HepG2 (cell line): ENCODE data around the gene FRAS1. TPM values are rescaled to one million over a fixed set of nuclear protein-coding genes. Genes with fewer than 3 reads are reported as not detected.

Experiments
- ATAC-seq: fragments of 200-7000 bp; cut with Tn5 transposase; 3 replicates; pipeline ENCODE4 v1.9.1; 2020; ENCODE audit warnings: mild to moderate bottlenecking, moderate library complexity
- BruUV-seq: library from RNA; stranded (reverse); fragments of 400-500 nt; replicated peaks from 2 replicates; lab custom pipeline; 2021; lab: Mats Ljungman, UMichigan
- CTCF ChIA-PET: fragments of 300-600 bp; formaldehyde crosslinking; extraction: SDS; loops from one replicate; lab custom pipeline; 2021; ENCODE audit warnings: low total read pairs, inconsistent platforms, low intra/inter-chr PET ratio; lab: Yijun Ruan, JAX
- POLR2A ChIA-PET: fragments of 350-600 bp; sonication (Branson Sonifier 250); formaldehyde crosslinking; loops from one replicate; lab custom pipeline; 2020; ENCODE audit warnings: antibody characterized with exemption, inconsistent platforms; lab: Yijun Ruan, JAX
- DNase-seq: peaks from one replicate; pipeline ENCODE4 v3.0.0-alpha.2; 2015; ENCODE audit warnings: low spot score
- FAIRE-seq: peaks from 3 replicates; lab custom pipeline; 2011; peaks lifted over from hg19 to GRCh38; lab: Jason Lieb, UNC
- H2AFZ ChIP-seq: one replicate; pipeline ENCODE4 v1.6.1; 2011; ENCODE audit warnings: low read length, inconsistent platforms
- H3K27ac ChIP-seq: fragments of 300-600 bp; 3 replicates; pipeline ENCODE4 v1.8.0; 2011; ENCODE audit warnings: mixed run types, mild to moderate bottlenecking, mixed read lengths, low read length, inconsistent platforms; ENCODE audit not compliant: insufficient read depth; ENCODE audit errors: extremely low read length
- H3K27me3 ChIP-seq, 2 experiments: fragments of 200-600 bp in 1 of 2; 2 replicates in 1 of 2; 3 replicates in 1 of 2; pipeline versions ENCODE4 v1.6.0 to v1.8.0; 2011; ENCODE audit warnings: low read length in 2 of 2, mild to moderate bottlenecking in 2 of 2, moderate library complexity in 2 of 2, inconsistent platforms in 1 of 2; ENCODE audit not compliant: insufficient read depth in 2 of 2, control insufficient read depth in 1 of 2
- H3K36me3 ChIP-seq, 2 experiments: fragments of 200-600 bp in 1 of 2; replicated peaks in 1 of 2; 2 replicates in 1 of 2; 3 replicates in 1 of 2; pipeline versions ENCODE4 v1.5.1 to v1.8.0; 2011; ENCODE audit warnings: low read length in 2 of 2, inconsistent platforms in 1 of 2; ENCODE audit not compliant: insufficient read depth in 2 of 2, control insufficient read depth in 1 of 2
- H3K4me1 ChIP-seq: 2 replicates; pipeline ENCODE4 v1.5.1; 2012; ENCODE audit warnings: low read length, inconsistent platforms; ENCODE audit not compliant: insufficient read depth
- H3K4me2 ChIP-seq: 2 replicates; pipeline ENCODE4 v1.6.0; 2011; ENCODE audit warnings: low read depth, low read length, inconsistent platforms
- H3K4me3 ChIP-seq, 3 experiments: fragments of 200-600 bp in 1 of 3; sonication (generic), shearing (Covaris generic) in 1 of 3; replicated peaks in 1 of 3; 2 replicates each; pipeline ENCODE4 v1.5.1; 2011 to 2016; ENCODE audit warnings: low read length in 3 of 3, inconsistent platforms in 2 of 3, low read depth in 2 of 3, mild to moderate bottlenecking in 2 of 3, control low read depth in 1 of 3, mixed read lengths in 1 of 3; ENCODE audit not compliant: insufficient read depth in 1 of 3
- H3K79me2 ChIP-seq: one replicate; pipeline ENCODE4 v1.6.1; 2011; ENCODE audit warnings: low read length, inconsistent platforms; ENCODE audit not compliant: insufficient read depth
- H3K9ac ChIP-seq: 2 replicates; pipeline ENCODE4 v1.6.0; 2011; ENCODE audit warnings: mild to moderate bottlenecking, low read depth, low read length, inconsistent platforms; ENCODE audit not compliant: insufficient read depth
- H3K9me3 ChIP-seq: 2 replicates; pipeline ENCODE4 v1.5.1; 2012; ENCODE audit warnings: mild to moderate bottlenecking, low read length
- H4K20me1 ChIP-seq: 2 replicates; pipeline ENCODE4 v1.6.0; 2011; ENCODE audit warnings: inconsistent platforms, mild to moderate bottlenecking, low read length, moderate library complexity; ENCODE audit not compliant: insufficient read depth
- GZF1 ChIP-seq: sonication (generic); formaldehyde crosslinking; IDR thresholded peaks from 2 replicates; pipeline ENCODE4 v1.5.1; 2020; ENCODE audit warnings: mild to moderate bottlenecking, missing genetic modification reagents
- WGBS: methylation state at CpG from one replicate; pipeline ENCODE4 v1.1.6; 2017; ENCODE audit warnings: low lambda C conversion rate; 5-methylcytosine and 5-hydroxymethylcytosine counted together
- in situ Hi-C: cut with HindIII; loops from 2 replicates; pipeline ENCODE4 v1.10.0; 2017; ENCODE audit warnings: low pct_unique_long_range_greater_than_20kb; ENCODE audit not compliant: extremely low pct_ligation_motif_present
- intact Hi-C: fragments of 100-400 bp; cut with micrococcal nuclease; formaldehyde crosslinking; loops from one replicate; pipeline ENCODE4 v1.10.0; 2022; ENCODE audit not compliant: unreplicated experiment
- polyA plus RNA-seq, 8 experiments: library from polyadenylated mRNA; depleted of rRNA in 3 of 8; stranded (reverse) in 7 of 8; unstranded in 1 of 8; fragments of >200 nt; fragmentation: Illumina TruSeq in 4 of 8; extraction: Trizol in 4 of 8; gene quantifications; 2 replicates each; pipeline versions ENCODE4 v1.2.1 to v1.2.3, GENCODE V29; 2011 to 2016; ENCODE audit warnings: low read depth in 4 of 8, missing spikeins in 1 of 8, mixed read lengths in 1 of 8; ENCODE audit not compliant: insufficient read depth in 1 of 8
- total RNA-seq, 5 experiments: library from RNA; depleted of rRNA; stranded (reverse); fragments of >200 nt; fragmentation: Illumina TruSeq; extraction: Trizol; gene quantifications; 2 replicates each; pipeline ENCODE4 v1.2.3, GENCODE V29; 2016; ENCODE audit warnings: low read depth in 1 of 5
- TF ChIP-seq, protein P1 (sequence below): sonication (generic); formaldehyde crosslinking; IDR thresholded peaks from 2 replicates; pipeline ENCODE4 v1.4.0; 2020; ENCODE audit warnings: missing genetic modification reagents
- TF ChIP-seq, protein P2 (sequence below): sonication (generic); formaldehyde crosslinking; IDR thresholded peaks from 2 replicates; pipeline ENCODE4 v1.4.0; 2020; ENCODE audit warnings: missing genetic modification reagents

Gene FRAS1
- total and polyA plus RNA-seq, 2 of the 13 experiments (the other 11 are each of a cell fraction or from before 2014, with no cell fraction given) = 22.5 to 31.6 TPM

DNA sequence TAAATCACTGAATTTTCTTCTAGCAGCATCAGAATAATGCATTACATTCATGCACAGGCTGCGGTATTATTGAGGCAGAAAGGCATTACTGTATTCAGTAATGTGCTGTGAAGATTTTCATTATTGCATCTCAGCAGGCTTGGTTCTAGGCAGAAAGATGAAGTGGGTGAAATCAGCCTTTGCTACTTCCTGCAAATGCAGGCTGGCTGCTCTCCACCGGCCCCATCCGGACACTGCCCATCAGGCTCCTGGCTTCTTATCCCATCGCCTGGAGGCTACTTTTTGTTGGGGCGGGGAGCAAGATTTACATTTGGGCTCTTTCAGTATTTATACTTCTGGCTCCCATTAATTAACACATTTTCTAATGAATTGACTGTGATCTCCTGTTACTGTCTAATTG, 117.8 kb downstream of the FRAS1 start:
- Histone ChIP-seq H3K9me3 (no peaks in the 10 kb centered on the region), H3K36me3 (peaks cover 0 to 3% of the 10 kb centered on the region in 2 experiments; a peak in 1 of 5 replicates), H3K27ac (no peak overlapping the region), H4K20me1 (no peaks in the 10 kb centered on the region), H3K27me3 (no peaks in the 10 kb centered on the region), H3K4me1 (peaks cover 58% of the 10 kb centered on the region), H3K79me2 (peaks cover 35% of the 10 kb centered on the region), H3K4me2 (no peak overlapping the region), H3K4me3 (no peak overlapping the region), H3K9ac (no peak overlapping the region), H2AFZ (no peak overlapping the region)
- POLR2A ChIA-PET = no interaction called here
- DNase-seq = no peak
- 98% methylated on average over 5 of the region's 5 CpGs for WGBS
- FAIRE-seq = no peak
- BruUV-seq = no TSS peak
- no peak for ATAC-seq
- intact Hi-C loops = no loop called here
- CTCF ChIA-PET = no interaction called here
- in situ Hi-C loops = no loop called here
- TF ChIP-seq GZF1 (CRISPR knock-in tag) = no peak
- TF ChIP-seq, protein P1, sequence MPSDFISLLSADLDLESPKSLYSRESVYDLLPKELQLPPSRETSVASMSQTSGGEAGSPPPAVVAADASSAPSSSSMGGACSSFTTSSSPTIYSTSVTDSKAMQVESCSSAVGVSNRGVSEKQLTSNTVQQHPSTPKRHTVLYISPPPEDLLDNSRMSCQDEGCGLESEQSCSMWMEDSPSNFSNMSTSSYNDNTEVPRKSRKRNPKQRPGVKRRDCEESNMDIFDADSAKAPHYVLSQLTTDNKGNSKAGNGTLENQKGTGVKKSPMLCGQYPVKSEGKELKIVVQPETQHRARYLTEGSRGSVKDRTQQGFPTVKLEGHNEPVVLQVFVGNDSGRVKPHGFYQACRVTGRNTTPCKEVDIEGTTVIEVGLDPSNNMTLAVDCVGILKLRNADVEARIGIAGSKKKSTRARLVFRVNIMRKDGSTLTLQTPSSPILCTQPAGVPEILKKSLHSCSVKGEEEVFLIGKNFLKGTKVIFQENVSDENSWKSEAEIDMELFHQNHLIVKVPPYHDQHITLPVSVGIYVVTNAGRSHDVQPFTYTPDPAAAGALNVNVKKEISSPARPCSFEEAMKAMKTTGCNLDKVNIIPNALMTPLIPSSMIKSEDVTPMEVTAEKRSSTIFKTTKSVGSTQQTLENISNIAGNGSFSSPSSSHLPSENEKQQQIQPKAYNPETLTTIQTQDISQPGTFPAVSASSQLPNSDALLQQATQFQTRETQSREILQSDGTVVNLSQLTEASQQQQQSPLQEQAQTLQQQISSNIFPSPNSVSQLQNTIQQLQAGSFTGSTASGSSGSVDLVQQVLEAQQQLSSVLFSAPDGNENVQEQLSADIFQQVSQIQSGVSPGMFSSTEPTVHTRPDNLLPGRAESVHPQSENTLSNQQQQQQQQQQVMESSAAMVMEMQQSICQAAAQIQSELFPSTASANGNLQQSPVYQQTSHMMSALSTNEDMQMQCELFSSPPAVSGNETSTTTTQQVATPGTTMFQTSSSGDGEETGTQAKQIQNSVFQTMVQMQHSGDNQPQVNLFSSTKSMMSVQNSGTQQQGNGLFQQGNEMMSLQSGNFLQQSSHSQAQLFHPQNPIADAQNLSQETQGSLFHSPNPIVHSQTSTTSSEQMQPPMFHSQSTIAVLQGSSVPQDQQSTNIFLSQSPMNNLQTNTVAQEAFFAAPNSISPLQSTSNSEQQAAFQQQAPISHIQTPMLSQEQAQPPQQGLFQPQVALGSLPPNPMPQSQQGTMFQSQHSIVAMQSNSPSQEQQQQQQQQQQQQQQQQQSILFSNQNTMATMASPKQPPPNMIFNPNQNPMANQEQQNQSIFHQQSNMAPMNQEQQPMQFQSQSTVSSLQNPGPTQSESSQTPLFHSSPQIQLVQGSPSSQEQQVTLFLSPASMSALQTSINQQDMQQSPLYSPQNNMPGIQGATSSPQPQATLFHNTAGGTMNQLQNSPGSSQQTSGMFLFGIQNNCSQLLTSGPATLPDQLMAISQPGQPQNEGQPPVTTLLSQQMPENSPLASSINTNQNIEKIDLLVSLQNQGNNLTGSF = no peak
- TF ChIP-seq, protein P2, sequence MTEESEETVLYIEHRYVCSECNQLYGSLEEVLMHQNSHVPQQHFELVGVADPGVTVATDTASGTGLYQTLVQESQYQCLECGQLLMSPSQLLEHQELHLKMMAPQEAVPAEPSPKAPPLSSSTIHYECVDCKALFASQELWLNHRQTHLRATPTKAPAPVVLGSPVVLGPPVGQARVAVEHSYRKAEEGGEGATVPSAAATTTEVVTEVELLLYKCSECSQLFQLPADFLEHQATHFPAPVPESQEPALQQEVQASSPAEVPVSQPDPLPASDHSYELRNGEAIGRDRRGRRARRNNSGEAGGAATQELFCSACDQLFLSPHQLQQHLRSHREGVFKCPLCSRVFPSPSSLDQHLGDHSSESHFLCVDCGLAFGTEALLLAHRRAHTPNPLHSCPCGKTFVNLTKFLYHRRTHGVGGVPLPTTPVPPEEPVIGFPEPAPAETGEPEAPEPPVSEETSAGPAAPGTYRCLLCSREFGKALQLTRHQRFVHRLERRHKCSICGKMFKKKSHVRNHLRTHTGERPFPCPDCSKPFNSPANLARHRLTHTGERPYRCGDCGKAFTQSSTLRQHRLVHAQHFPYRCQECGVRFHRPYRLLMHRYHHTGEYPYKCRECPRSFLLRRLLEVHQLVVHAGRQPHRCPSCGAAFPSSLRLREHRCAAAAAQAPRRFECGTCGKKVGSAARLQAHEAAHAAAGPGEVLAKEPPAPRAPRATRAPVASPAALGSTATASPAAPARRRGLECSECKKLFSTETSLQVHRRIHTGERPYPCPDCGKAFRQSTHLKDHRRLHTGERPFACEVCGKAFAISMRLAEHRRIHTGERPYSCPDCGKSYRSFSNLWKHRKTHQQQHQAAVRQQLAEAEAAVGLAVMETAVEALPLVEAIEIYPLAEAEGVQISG = no peak
